ENCODE results near the gene SCUBE1.

DNA sequence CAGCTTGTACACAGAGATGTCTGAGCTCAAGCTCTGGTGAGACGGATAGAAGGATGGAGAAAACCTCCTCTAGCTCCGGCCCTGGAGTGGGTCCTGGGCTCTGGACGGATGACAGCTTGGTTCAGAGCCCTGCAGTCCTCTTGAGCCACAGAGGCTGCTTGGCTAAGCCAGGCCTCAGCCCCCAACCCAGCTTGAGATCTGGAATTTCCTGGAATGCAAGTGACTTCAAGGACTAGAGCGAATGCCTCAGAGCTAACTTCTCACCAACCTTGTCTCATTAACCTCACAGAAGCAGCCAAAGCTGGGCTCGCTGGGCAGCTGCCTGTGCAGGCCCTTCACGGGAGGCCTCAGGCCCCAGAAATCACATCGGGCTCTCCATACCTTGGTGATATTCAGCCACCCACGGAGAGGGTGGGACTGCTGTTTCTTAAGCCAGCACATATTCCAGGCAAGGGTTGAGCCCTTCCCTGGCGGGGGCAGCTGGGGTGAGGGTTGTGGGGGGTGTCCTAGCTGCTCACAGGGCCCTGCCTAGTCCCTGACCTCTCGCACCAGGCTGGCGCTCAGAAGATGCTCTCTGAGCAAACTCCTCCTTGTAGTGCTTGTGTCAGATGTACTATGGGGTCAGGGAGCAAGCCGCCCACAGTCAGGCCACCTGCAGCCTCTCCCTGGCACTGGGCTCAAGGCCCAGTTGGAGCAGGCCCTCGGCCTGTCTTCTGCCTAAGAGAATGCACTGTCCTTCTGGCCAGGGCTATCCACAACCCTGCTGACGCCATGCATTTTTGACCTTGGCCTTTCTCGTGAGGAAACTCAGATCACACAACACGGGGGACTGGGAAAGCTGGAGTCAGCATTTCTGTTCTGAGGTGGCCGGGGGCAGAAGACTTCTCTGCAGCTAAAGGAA is 82.6 kb downstream of the SCUBE1 start:
- no peak for TF ChIP-seq ZC3H10 (CRISPR knock-in tag; IDR thresholded peaks at IDR 0.05)
- no peak for TF ChIP-seq ZNF565 (CRISPR knock-in tag; conservative IDR thresholded peaks at IDR 0.05; ENCODE audit: low read depth)
- no peak for TF ChIP-seq GLIS3 (CRISPR knock-in tag; IDR thresholded peaks at IDR 0.05)

All from SK-N-SH treated with all-trans-retinoic acid at 6 μM for 48 hours (cell line).